ENCODE measurements around the gene PPP1R16B.
"Not testable (repeated sequence)": the region's sequence is repeated elsewhere in the genome, so short reads cannot be mapped to it uniquely, and the experiment has no call there.

The PPP1R16B gene

DNA sequence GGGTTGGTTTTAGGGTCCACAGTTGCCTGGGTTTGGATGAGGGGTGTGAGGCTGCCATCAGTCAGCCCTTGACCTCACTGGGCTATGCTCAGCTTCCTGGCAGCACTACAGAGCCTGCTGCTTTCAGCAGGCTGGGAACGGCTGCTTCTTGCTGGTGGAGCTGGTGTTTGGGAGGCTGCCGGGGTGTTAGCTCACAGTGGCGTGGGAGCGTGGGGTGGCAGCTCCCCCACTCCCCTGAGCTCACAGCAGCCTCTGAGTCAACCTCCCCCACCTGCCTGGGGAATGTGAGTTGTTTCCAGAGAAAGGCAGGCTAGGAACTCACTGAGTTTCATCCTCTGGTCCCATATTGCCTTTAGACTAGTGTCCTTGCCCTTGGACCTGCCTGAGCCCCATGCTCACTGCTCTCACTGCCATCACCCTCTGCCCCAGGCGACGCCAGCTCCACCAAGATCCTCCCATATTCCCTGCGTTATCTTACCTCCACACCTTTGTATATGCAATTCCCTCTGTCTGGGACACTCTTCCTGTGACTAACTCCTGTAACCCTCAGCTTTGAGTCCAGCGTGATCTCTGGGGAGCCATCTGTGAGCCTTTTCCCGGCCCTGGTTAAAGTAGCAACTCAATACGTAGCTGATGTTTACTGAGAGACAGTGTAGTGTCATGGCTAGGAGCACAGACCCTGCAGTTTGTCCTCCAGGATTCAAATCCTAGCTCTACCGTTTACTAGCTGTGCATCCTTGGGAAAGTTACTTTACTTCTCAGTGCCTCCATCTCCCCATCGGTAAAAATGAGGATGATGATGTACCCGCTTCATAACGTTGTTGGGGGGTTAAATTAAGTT is 34.8 kb downstream of the PPP1R16B start:
- DNase-seq = no peak
- in situ Hi-C loops (cut with HindIII; ENCODE audit: low pct_ligation_motif_present, low pct_unique_long_range_greater_than_20kb, low sequenced_read_pairs) = no loop called here

- in situ Hi-C loops (cut with HindIII; ENCODE audit: low pct_ligation_motif_present, low pct_unique_long_range_greater_than_20kb, low sequenced_read_pairs) = no loop called here
These were observed 35.5 kb downstream of the PPP1R16B start for GRCh38 chr20:38840894-38841470.

GRCh38 chr20:38841570-38841969 is 36.1 kb downstream of the PPP1R16B start:
- DNase-seq = no peak
- in situ Hi-C loops (cut with HindIII; ENCODE audit: low pct_ligation_motif_present, low pct_unique_long_range_greater_than_20kb, low sequenced_read_pairs) = no loop called here

More at GRCh38 chr20:38840894-38841470, 35.5 kb downstream of the PPP1R16B start:
- no peak for DNase-seq

DNA sequence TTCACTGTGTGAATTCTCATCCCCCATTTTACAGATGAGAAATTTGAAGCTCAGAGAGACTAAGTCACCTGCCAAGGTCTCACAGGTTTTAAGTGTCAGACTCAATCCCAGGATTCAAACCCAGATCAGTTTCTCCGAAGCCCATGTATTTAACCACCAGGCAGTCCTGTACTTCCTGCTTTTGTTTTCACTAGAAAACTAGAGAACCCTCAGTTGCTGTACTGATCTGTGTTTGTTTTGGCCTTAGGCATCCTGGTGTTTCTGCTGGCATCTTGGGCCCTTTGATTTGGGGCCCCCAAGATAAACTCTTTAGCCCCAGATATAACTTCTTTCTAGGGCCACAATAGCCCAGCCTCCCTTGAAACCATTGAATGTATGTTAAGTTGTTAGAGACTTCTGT is 36.5 kb downstream of the PPP1R16B start:
- in situ Hi-C loops (cut with HindIII; ENCODE audit: low pct_ligation_motif_present, low pct_unique_long_range_greater_than_20kb, low sequenced_read_pairs) = no loop called here
- DNase-seq = no peak

DNA sequence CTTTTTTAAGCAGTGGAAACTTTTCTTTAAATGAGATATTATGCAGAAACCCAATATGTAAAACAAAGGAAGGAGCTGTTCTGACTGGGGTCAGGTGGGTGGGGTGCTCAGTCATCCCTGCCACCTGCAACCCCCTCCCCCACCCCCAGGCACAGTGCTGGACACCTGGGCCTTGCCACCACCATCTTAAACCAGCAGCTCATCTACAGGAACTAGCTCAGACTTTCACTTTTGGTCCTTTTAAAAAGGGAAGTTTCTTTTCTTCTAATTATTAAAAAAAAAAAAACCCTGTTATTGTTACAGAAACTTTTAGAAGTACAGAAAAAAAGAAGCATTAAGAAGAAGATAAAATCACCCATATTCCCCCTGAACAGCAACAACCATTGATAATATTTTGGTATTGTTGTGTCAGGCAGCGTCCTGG is 37.1 kb downstream of the PPP1R16B start:
- DNase-seq = no peak
- in situ Hi-C loops (cut with HindIII; ENCODE audit: low pct_ligation_motif_present, low pct_unique_long_range_greater_than_20kb, low sequenced_read_pairs) = no loop called here

- no peak for DNase-seq
- in situ Hi-C loops (cut with HindIII; ENCODE audit: low pct_ligation_motif_present, low pct_unique_long_range_greater_than_20kb, low sequenced_read_pairs) = no loop called here
These were observed 37.8 kb downstream of the PPP1R16B start for GRCh38 chr20:38843346-38843745.

DNA sequence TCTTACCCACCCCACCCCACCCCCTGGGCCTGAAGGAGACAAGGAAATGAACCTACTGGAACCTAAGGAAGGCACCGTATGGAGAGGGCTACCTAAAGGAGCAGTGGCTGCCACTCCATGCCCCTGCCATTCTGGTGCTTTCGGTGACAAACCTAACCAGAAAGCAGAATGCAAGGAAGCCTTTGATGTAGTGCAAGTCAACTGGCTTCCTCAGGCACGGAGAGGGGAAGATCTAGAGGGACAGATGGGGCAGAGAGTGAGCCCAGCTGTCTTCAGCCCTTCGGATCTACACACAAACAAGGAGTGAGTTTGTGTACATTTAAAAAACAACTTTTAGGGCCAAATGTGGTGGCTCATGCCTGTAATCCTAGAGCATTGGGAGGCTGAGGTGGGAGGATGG is 39.5 kb downstream of the PPP1R16B start:
- DNase-seq = no peak
- in situ Hi-C loops (cut with HindIII; ENCODE audit: low pct_ligation_motif_present, low pct_unique_long_range_greater_than_20kb, low sequenced_read_pairs) = no loop called here

- in situ Hi-C loops (cut with HindIII; ENCODE audit: low pct_ligation_motif_present, low pct_unique_long_range_greater_than_20kb, low sequenced_read_pairs) = no loop called here
- no peak for DNase-seq
These were observed 42.3 kb downstream of the PPP1R16B start for GRCh38 chr20:38847840-38848239.

- in situ Hi-C loops (cut with HindIII; ENCODE audit: low pct_ligation_motif_present, low pct_unique_long_range_greater_than_20kb, low sequenced_read_pairs) = no loop called here
These were observed 48.3 kb downstream of the PPP1R16B start for GRCh38 chr20:38853759-38854158.

GRCh38 chr20:38854654-38855066 is 49.2 kb downstream of the PPP1R16B start:
- no peak for DNase-seq
- in situ Hi-C loops (cut with HindIII; ENCODE audit: low pct_ligation_motif_present, low pct_unique_long_range_greater_than_20kb, low sequenced_read_pairs) = no loop called here

More at GRCh38 chr20:38853759-38854158, 48.3 kb downstream of the PPP1R16B start:
- DNase-seq = no peak

GRCh38 chr20:38855356-38855755 is 49.9 kb downstream of the PPP1R16B start:
- in situ Hi-C loops (cut with HindIII; ENCODE audit: low pct_ligation_motif_present, low pct_unique_long_range_greater_than_20kb, low sequenced_read_pairs) = no loop called here
- no peak for DNase-seq

DNA sequence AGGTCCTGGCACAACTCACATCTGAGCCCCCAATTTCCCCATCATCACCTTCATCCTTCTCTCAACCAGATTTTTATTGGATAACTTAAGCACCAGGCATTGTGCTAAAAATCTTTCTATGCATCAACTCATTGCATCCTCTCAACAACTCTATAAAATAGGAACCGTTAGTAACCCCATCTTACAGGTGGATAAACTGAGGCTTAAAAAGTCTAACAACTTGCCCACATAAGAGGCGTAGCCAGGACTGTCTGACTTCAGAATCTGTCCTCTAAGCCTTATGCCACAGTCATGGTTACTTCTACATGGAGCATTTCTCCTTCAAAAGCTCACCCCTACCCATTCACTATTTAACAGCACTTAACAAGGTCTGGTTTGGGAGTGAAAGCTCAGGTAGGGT is 51.1 kb downstream of the PPP1R16B start:
- DNase-seq = no peak
- in situ Hi-C loops (cut with HindIII; ENCODE audit: low pct_ligation_motif_present, low pct_unique_long_range_greater_than_20kb, low sequenced_read_pairs) = no loop called here

GRCh38 chr20:38857703-38858102 is 52.2 kb downstream of the PPP1R16B start:
- in situ Hi-C loops (cut with HindIII; ENCODE audit: low pct_ligation_motif_present, low pct_unique_long_range_greater_than_20kb, low sequenced_read_pairs) = no loop called here
- no peak for DNase-seq

DNA sequence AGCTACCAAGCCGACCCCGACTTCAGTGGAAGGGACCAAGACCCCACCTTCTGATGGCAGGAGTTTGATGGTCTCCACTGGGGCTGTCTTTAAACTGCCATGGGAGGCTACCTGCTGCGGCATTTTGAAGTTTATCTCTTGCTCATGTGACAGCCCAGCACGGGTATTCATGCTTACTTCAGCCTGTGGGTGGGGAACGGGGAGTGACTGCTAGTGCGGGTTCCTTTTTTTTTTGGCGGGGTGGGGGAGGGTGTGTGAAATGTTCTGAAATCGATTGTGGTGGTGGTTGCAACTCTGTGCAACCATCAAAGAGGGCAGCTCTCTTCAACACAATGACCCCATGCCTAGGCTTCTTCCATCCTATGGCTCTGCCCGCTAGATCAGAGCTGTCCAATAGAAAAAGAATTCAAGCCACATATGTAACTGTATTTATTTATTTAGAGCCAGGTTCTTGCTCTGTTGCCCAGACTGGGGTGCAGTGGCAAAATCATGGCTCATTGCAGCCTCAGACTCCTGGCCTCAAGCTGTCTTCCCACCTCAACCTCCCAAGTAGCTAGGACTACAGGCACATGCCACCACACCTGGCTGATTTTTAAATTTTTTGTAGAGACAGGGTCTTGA is 53.7 kb downstream of the PPP1R16B start:
- no peak for DNase-seq
- in situ Hi-C loops (cut with HindIII; ENCODE audit: low pct_ligation_motif_present, low pct_unique_long_range_greater_than_20kb, low sequenced_read_pairs) = no loop called here

DNA sequence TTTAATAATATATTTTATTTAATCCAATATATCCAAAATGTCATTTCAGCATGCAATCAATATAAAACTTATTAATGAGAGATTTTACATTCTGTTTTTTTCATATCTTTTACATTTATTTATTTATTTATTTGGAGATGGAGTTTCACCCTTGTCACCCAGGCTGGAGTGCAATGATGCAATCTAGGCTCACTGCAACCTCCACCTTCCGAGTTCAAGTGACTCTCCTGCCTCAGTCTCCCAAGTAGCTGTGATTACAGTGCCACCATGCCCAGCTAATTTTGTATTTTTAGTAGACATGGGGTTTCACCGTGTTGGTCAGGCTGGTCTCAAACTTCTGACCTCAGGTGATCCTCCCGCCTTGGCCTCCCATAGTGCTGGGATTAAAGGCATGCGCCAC is 54.4 kb downstream of the PPP1R16B start:
- DNase-seq; in situ Hi-C loops (cut with HindIII; ENCODE audit: low pct_ligation_motif_present, low pct_unique_long_range_greater_than_20kb, low sequenced_read_pairs): not testable (repeated sequence)

DNA sequence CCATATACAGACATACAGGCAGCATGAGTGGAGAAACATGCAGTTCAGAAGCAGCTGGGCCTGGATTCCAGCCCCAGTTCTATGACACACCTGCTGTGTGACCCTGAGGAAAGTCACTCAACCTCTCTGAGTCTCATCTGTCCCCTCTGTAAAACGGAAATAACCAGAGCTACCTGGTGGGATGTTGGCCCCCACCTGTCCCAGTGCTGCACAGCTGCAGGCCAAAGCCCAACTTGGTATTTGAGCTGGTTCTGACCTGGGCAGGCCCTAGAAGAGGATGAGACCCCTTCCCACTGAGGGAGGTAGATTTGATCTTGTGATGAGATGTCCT is 55.5 kb downstream of the PPP1R16B start:
- no peak for DNase-seq
- in situ Hi-C loops (cut with HindIII; ENCODE audit: low pct_ligation_motif_present, low pct_unique_long_range_greater_than_20kb, low sequenced_read_pairs) = no loop called here

- no peak for DNase-seq
- in situ Hi-C loops (cut with HindIII; ENCODE audit: low pct_ligation_motif_present, low pct_unique_long_range_greater_than_20kb, low sequenced_read_pairs) = no loop called here
These were observed 56.7 kb downstream of the PPP1R16B start for GRCh38 chr20:38862226-38862625.

GRCh38 chr20:38863024-38863851 is 57.7 kb downstream of the PPP1R16B start:
- no peak for DNase-seq
- in situ Hi-C loops (cut with HindIII; ENCODE audit: low pct_ligation_motif_present, low pct_unique_long_range_greater_than_20kb, low sequenced_read_pairs) = no loop called here

DNA sequence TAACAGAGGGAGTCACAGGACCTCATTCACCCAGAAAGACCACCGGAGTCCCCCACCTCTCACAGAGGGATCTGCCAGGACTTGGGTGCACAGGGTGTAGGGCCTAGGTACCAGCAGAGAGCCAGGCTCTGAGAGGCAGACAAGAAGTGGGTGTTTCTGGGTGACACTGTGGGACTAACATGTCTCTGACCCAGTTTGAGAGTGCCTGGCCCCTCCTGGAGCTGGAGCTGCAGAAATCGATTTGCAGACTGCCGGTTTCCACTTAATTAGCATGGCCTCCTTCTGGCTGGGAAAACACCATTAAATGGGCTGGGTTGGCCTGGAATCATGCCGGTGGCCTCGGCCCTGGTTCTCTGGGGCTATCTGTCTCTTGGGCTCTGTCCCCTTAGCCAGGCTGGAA is 59.2 kb downstream of the PPP1R16B start:
- in situ Hi-C loops (cut with HindIII; ENCODE audit: low pct_ligation_motif_present, low pct_unique_long_range_greater_than_20kb, low sequenced_read_pairs) = no loop called here
- DNase-seq = no peak

Measured in ACHN (cell line).